Measurements from ENCODE around the gene FBN2. TPM values are rescaled to one million over a fixed set of nuclear protein-coding genes. Genes with fewer than 3 reads are reported as not detected.
A peak's percentile ranks its signal among the peaks of the same experiment; 100 is the strongest.

The FBN2 gene
- total and polyA plus RNA-seq, 2 of the 4 experiments (the other 2 are of a cell fraction): 26.7 to 69.0 TPM

GRCh38 chr5:128469912-128470311 lies 68.1 kb downstream of the FBN2 start:
- no peaks in the 10 kb centered on the region for H3K9me3 ChIP-seq (ENCODE audit: control insufficient read depth, insufficient read depth, low read length)
- no peak overlapping the region for H2AK9ac ChIP-seq (replicated peaks; ENCODE audit: low read depth, low read length, poor library complexity)
- DNase-seq: peak; percentile 39
- intact Hi-C loops (cut with micrococcal nuclease): no loop called here
- no peaks in the 10 kb centered on the region for H3K9me1 ChIP-seq (ENCODE audit: insufficient read depth, low read length)
- H3K4ac ChIP-seq (ENCODE audit: low read depth, low read length): no peak overlapping the region
- peaks cover 5% of the 10 kb centered on the region for H3K4me1 ChIP-seq (ENCODE audit: control insufficient read depth, insufficient read depth, low read length)
- ATAC-seq (ENCODE audit: low read depth): 0 out of 2 replicates have a peak, but pooled peaks have one; percentile 24
- H4K20me1 ChIP-seq (ENCODE audit: insufficient read depth, low read length): no peaks in the 10 kb centered on the region
- no peak overlapping the region for H2BK20ac ChIP-seq (ENCODE audit: low read depth, low read length)
- H4K5ac ChIP-seq (ENCODE audit: low read depth, low read length): peak overlapping the region; percentile 30; the same call in 1 of the 2 replicates
- peaks cover 2 to 18% of the 10 kb centered on the region in 2 experiments; a peak in 3 of 4 replicates for H3K79me1 ChIP-seq (ENCODE audit: low read depth in 1 of 2, low read length in 2 of 2)
- no peaks in the 10 kb centered on the region for H3K27me3 ChIP-seq (ENCODE audit: control insufficient read depth, insufficient read depth, low read length)
- H2BK15ac ChIP-seq (ENCODE audit: low read depth, low read length): no peak overlapping the region
- no peak overlapping the region for H2AFZ ChIP-seq (replicated peaks; ENCODE audit: low read length, poor library complexity)
- no peak overlapping the region for H2AK5ac ChIP-seq (ENCODE audit: low read depth, low read length)
- H3K9ac ChIP-seq (ENCODE audit: low read depth, low read length): no peak overlapping the region
- peak overlapping the region; percentile 5; the same call in 1 of the 2 replicates for H4K91ac ChIP-seq (ENCODE audit: insufficient read depth, low read depth, low read length)
- in situ Hi-C loops (cut with MboI; ENCODE audit: low sequenced_read_pairs): no loop called here
- H3K27ac ChIP-seq (ENCODE audit: insufficient read depth, low read length): no peak overlapping the region
- CTCF ChIA-PET: no interaction called here
- no peak overlapping the region for H2BK120ac ChIP-seq (ENCODE audit: low read depth, low read length)
- no peak overlapping the region for H2BK5ac ChIP-seq (ENCODE audit: low read depth, low read length, poor library complexity, severe bottlenecking)
- H3K18ac ChIP-seq (ENCODE audit: low read depth, low read length): peak overlapping the region; percentile 75; the same call in 1 of the 2 replicates
- POLR2A ChIA-PET (ENCODE audit: unreplicated experiment): interaction anchor here (0.6 kb wide), 1 partner anchor 31 kb away, joined by 4 read pairs; no protein-coding TSS in a partner anchor
- TF ChIP-seq ELK1 (IDR thresholded peaks at IDR 0.05; ENCODE audit: borderline replicate concordance, low read depth, low read length) (no peak), RAD21 (IDR thresholded peaks at IDR 0.05; ENCODE audit: low read length) (no peak), RCOR1 (IDR thresholded peaks at IDR 0.05; ENCODE audit: insufficient replicate concordance, low read length) (no peak), MAFK (IDR thresholded peaks at IDR 0.05; ENCODE audit: low read depth, low read length) (no peak), FOS (IDR thresholded peaks at IDR 0.05; ENCODE audit: low read depth, low read length) (no peak), NFE2L2 (IDR thresholded peaks at IDR 0.05; ENCODE audit: low read depth, low read length) (no peak), CHD1 (IDR thresholded peaks at IDR 0.05; ENCODE audit: low read depth, low read length) (no peak), MAZ (IDR thresholded peaks at IDR 0.05; ENCODE audit: borderline replicate concordance, low read depth, low read length) (no peak), USF2 (IDR thresholded peaks at IDR 0.05; ENCODE audit: low read depth, low read length) (no peak), SMC3 (IDR thresholded peaks at IDR 0.05; ENCODE audit: low read depth, low read length) (no peak), CTCF (conservative IDR thresholded peaks at IDR 0.05; ENCODE audit: low read depth, low read length) (no peak), RFX5 (IDR thresholded peaks at IDR 0.05; ENCODE audit: low read depth, low read length) (no peak), BHLHE40 (IDR thresholded peaks at IDR 0.05; ENCODE audit: low read depth, low read length) (no peak), POLR2A (IDR thresholded peaks at IDR 0.05; ENCODE audit: low read depth, low read length) (no peak)
- WGBS, 2 experiments (ENCODE audit: extremely low coverage in 2 of 2, insufficient read length in 1 of 2): no CpG with 5 or more reads among the region's 2 CpGs
- H3K23ac ChIP-seq (ENCODE audit: low read depth, low read length): no peak overlapping the region
- no peak overlapping the region; a peak in 1 of 4 replicates for H4K8ac ChIP-seq (ENCODE audit: low read depth in 2 of 2, low read length in 2 of 2)
- peaks cover 7% of the 10 kb centered on the region; the same call in 1 of the 2 replicates for H3K36me3 ChIP-seq (ENCODE audit: control insufficient read depth, insufficient read depth, low read length)
- 0 out of 2 replicates have a peak overlapping the region, but pooled peaks have one; percentile 3 for H3K14ac ChIP-seq (replicated peaks; ENCODE audit: low read depth, low read length)
- no TSS peak for BruUV-seq (replicated peaks)
- no peak overlapping the region for H3K4me3 ChIP-seq (ENCODE audit: insufficient read depth, low read depth, low read length)
- dilution Hi-C loops (cut with HindIII; ENCODE audit: low sequenced_read_pairs, unreplicated experiment): no loop called here
- H3K4me2 ChIP-seq (ENCODE audit: low read depth, low read length): no peak overlapping the region
- no peak overlapping the region for H3K56ac ChIP-seq (ENCODE audit: extremely low read depth, insufficient read depth, low read length)
